Measurements from ENCODE around the gene PARVG. TPM values are rescaled to one million over a fixed set of nuclear protein-coding genes. Genes with fewer than 3 reads are reported as not detected.
"Not testable (repeated sequence)": the region's sequence is repeated elsewhere in the genome, so short reads cannot be mapped to it uniquely, and the experiment has no call there.

Gene PARVG
- total RNA-seq, 1 experiment from 2014 or later = not detected

DNA sequence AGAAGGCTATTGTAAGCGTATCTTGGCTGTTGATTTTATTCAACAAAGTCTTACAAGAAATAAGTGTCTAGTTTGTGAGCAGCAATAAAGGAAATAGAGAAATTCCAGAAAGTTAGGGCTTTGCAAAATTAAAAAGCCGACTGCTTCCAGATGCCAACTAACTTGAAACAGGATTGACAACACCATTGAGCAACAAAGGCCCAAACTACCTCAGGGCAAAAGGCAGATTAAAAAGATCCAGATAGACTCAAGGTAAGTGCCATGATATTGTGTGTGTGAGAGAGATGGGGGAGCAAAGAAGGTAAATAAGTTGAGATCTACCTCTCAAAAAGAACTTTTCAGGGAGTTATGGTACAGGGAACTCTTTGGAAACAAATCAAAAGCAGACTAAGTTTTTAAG, 49.1 kb downstream of the PARVG start:
- Histone ChIP-seq H3K4me3 (no peak overlapping the region), H3K9me3 (peaks cover 3% of the 10 kb centered on the region; the same call in 1 of the 2 replicates), H3K36me3 (no peaks in the 10 kb centered on the region), H3K27me3 (no peaks in the 10 kb centered on the region)
- no peak for DNase-seq

DNA sequence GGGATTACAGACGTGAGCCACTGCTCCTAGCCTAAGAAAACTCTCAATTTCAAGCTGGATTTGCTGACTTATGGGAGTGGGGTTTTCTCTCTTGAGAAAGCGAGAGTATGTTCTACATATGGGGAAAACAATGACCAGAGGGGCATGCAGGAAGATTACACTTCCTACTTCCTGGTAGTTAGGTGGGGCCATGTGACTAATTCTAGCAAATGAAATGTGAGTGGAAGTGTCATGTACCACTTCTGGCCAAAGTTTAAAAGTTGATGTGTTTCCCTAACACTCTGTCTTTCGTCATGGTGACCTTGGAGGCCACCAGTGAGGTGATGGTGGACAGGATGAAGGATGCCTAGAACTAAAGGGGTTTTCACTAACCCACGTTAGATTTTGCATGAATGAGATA, 50.5 kb downstream of the PARVG start:
- DNase-seq = no peak
- H3K36me3 ChIP-seq = no peaks in the 10 kb centered on the region
- no peaks in the 10 kb centered on the region for H3K27me3 ChIP-seq
- peaks cover 3% of the 10 kb centered on the region; the same call in 1 of the 2 replicates for H3K9me3 ChIP-seq
- no peak overlapping the region for H3K4me3 ChIP-seq

DNA sequence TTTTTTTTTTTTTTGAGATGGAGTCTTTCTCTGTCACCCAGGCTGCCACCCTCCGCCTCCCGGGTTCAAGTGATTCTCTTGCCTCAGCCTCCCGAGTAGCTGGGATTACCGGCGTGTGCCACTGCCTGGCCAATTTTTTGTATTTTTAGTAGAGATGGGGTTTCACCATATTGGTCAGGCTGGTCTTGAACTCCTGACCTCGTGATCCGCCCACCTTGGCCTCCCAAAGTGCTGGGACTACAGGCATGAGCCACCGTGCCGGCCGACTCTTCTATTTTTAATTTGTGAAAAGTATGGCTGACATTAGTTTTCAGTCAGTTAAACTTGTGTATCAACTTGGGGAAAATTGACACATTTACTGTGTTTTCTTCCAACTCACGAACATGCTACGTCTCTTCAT, 53.6 kb downstream of the PARVG start:
- not testable (repeated sequence) for H3K27me3 ChIP-seq, DNase-seq, H3K9me3 ChIP-seq, H3K36me3 ChIP-seq, H3K4me3 ChIP-seq

DNA sequence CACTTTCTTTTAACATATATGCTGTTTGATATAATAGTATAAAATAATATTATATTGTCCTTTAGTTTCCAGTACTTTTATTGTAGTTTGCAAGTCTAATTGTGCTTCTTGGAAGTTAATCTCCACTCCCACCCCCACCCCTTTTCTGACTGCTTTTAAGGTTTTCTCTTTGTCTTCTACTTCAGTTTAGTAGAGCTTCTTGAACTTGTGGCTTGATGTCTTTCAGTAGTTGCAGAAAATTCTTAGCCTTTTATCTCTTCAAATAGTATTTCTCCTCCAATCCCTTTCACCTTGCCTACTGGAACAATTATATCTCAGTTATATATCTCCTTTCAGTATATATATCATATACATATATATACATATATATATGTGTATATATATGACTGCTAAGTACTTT, 56.6 kb downstream of the PARVG start:
- DNase-seq = no peak
- H3K9me3 ChIP-seq = peaks cover 8% of the 10 kb centered on the region
- H3K27me3 ChIP-seq = no peaks in the 10 kb centered on the region
- H3K4me3 ChIP-seq = no peak overlapping the region
- H3K36me3 ChIP-seq = peaks cover 2% of the 10 kb centered on the region; the same call in 1 of the 2 replicates

DNA sequence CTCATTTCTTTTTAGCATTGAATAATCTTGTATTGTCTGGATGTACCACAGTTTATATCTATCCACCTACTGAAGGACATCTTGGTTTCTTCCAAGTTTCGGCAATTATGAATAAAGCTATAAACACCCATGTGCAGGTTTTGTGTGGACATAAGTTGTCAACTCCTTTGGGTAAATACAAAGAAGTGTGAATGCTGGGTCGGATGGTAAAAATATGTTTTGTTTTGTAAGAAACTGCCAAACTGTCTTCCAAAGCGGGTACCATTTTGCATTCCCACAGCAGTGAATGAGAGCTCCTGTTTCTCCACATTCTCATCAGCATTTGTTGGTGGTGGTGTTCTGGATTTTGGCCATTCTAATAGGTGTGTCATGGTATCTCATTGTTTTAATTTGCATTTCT, 60.4 kb downstream of the PARVG start:
- not testable (repeated sequence) for H3K4me3 ChIP-seq, DNase-seq, H3K27me3 ChIP-seq, H3K9me3 ChIP-seq
- H3K36me3 ChIP-seq = peaks cover 18% of the 10 kb centered on the region

DNA sequence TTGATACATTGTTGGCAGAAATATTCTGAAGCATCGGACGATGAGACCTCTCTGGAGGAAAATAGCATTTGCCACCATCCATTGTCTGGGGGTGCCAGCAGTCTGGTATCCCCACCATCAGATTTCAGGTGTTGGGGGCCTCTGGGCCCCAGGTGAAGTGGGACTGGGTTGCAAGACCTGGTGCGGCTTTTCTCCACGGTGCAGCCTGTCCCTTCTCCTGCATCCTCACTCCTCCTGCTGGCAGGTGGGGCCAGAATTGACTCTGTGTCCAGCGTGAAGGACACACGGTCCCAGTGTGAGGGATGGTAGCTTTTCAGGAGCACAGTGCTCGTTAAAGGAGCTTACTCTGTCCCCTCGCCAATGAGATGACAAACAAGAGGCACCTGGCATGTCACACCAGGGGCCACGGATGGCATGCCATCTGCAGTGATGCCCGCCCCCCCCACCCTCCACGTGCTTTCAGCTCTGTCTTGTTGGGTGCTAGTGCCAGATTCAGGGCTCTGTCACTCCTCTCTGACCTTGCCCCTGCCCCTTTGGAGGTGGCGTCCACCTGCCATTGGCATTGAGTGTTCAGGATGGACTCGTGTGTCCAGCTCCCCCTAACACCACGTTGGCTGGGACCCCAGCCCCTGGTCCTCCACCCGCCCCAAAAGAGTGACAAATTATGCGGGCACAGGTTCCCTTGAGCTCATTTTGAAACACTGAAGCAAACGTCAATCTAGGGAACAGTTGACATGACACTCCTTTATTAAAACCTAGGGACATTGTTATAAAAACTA, 62.4 kb downstream of the PARVG start:
- Histone ChIP-seq H3K4me3 (no peak overlapping the region), H3K27me3 (no peaks in the 10 kb centered on the region)
- DNase-seq = no peak

DNA sequence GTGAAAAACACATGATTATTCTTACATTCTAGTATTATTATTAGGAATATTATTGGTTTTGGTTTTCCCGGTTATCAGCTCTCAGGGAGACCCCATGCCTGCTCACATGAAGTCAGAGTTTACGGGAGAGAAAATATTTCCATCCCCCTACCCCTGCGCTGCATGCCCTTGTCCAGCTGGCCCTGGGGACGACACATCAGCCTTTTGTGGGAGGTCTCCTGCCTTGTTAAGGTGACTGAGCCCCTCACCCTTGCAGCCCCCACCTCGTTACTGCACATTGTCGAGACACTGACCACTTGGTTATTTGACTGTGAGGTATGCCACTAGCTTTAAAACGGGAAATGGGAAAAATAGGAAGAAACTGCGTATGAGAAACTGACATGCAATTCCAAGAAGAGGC, 63.0 kb downstream of the PARVG start:
- H3K36me3 ChIP-seq = peaks cover 32% of the 10 kb centered on the region
- H3K27me3 ChIP-seq = no peaks in the 10 kb centered on the region
- no peak for DNase-seq
- H3K4me3 ChIP-seq = no peak overlapping the region
- peaks cover 3% of the 10 kb centered on the region; the same call in 1 of the 2 replicates for H3K9me3 ChIP-seq

More for the DNA sequence above, 62.4 kb downstream of the PARVG start:
- Histone ChIP-seq H3K9me3 (peaks cover 3% of the 10 kb centered on the region; the same call in 1 of the 2 replicates), H3K36me3 (peaks cover 25% of the 10 kb centered on the region)

DNA sequence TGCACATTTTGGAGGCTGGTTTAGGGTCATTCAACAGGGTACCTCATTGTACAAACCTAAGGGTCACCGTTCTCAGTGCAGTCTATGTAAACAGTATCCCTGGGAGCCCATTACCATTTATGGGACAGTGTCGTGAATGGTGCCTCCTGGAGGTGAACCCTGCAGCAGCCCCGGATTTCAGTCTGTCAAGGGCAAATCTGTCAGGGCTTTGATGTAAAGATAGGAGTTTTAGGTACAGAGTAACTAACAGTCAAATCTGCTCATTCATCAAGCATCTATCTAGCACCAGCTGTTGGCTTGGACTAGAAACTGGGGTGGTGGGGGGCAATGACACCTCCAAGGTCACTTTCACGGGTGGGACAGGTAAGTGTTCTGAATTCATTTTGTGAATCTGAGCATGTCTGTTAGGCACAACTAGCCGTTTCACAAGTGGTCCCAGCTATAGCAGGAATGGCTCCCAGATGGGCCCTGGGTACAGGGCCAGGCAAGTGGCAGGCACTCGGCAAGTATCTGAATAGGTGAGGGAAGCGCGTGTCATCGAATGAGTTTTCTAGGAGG, 63.6 kb downstream of the PARVG start:
- Histone ChIP-seq H3K27me3 (no peaks in the 10 kb centered on the region), H3K4me3 (no peak overlapping the region), H3K36me3 (peaks cover 36% of the 10 kb centered on the region), H3K9me3 (peaks cover 3% of the 10 kb centered on the region; the same call in 1 of the 2 replicates)
- DNase-seq = no peak

DNA sequence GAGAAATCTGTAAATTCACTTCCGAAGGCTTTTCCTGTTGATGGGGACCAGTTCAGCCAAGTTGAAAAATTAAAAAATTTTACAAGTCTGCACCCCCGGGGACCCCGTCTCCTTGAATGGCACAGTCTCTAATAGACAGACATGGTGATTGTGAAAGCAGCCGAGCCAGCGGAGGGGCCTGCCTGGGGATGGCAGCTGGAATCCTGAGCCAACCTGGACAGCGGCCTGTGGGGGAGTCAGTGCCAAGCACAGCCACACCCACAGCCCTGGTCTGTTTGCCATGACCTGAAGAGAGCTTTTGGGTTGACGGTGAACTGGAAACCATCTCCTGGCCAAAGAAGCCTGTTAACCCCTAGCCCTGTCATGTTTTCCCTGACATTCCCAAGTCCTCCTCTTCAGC, 64.7 kb downstream of the PARVG start:
- Histone ChIP-seq H3K4me3 (no peak overlapping the region), H3K36me3 (peaks cover 47% of the 10 kb centered on the region), H3K27me3 (no peaks in the 10 kb centered on the region), H3K9me3 (peaks cover 6% of the 10 kb centered on the region; the same call in 1 of the 2 replicates)
- no peak for DNase-seq

DNA sequence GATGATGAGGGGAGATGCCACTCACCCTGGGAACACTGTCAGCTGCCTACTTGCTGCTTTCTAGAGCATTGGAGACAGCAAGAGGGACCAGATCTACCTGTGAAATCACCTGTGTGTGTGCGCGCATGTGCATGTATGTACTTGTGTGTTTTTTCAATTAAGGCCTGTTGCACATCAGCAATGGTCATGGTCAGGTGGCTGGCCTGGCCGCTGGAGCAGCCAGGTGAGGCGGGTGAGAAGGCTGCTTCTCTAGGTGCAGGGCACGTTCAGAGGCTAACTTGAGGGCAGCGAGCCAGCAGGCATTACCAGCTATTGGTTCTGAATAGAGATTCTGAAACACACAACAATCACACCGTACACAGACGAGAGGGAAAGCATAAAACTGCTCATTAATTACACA, 65.1 kb downstream of the PARVG start:
- peaks cover 51% of the 10 kb centered on the region for H3K36me3 ChIP-seq
- DNase-seq = no peak
- no peak overlapping the region for H3K4me3 ChIP-seq
- peaks cover 11% of the 10 kb centered on the region; the same call in 1 of the 2 replicates for H3K9me3 ChIP-seq
- H3K27me3 ChIP-seq = no peaks in the 10 kb centered on the region

DNA sequence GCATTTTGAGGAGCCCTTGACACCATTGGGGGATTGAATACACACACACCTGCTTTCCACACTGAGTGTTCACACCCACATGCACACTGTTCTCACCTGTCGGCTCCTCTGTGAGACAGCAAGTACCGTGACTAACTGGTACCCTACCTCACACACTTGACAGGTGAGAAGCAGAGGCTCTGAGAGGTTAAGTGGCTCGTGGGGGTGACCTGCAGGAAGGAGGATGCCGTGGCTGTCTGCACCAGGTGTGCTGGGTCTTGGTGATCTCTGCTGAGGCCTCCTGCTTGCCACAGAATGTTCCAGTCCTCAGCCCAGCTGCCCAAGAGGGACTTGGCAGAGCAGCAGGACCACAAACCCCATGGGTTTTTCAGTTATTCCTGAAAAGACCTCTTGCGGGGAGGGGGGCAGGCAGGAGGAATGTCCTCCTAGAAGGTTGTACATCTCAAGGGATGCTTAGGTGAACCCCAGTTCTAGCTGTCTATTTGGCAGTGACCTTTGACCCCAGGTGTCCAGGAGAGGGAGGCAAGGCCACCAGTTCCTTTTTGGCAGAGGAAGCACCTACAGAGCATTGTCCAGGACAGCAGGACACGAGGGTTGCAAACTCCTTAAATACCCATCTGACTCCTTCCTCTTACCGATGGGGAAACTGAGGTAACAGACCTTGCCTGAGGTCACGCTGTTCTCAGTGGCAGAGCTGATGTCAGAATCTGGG, 66.0 kb downstream of the PARVG start:
- no peaks in the 10 kb centered on the region for H3K27me3 ChIP-seq
- peaks cover 11% of the 10 kb centered on the region; the same call in 1 of the 2 replicates for H3K9me3 ChIP-seq
- no peak overlapping the region for H3K4me3 ChIP-seq
- H3K36me3 ChIP-seq = peaks cover 57% of the 10 kb centered on the region
- no peak for DNase-seq

DNA sequence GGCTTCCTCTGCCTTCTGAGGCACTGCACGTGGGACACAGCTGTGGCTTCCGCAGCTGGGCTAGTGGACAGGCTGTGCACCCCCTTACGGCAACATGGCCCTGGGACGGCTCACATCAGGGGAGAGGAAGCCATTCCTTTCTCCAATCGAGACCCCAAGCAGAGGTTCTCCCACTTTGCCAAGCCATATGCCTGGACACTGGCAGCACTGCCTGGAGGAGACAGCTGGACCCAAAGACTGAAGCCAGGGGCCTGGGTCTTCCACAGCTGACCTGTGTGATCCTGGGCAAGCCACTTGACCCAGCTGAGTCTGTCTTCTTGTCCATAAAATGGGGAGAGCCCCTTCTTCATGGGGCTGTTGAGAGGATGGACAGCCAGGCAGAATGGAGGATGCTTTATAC, 66.6 kb downstream of the PARVG start:
- no peak overlapping the region for H3K4me3 ChIP-seq
- H3K9me3 ChIP-seq = peaks cover 11% of the 10 kb centered on the region; the same call in 1 of the 2 replicates
- H3K36me3 ChIP-seq = peaks cover 62% of the 10 kb centered on the region
- no peaks in the 10 kb centered on the region for H3K27me3 ChIP-seq
- DNase-seq = no peak

DNA sequence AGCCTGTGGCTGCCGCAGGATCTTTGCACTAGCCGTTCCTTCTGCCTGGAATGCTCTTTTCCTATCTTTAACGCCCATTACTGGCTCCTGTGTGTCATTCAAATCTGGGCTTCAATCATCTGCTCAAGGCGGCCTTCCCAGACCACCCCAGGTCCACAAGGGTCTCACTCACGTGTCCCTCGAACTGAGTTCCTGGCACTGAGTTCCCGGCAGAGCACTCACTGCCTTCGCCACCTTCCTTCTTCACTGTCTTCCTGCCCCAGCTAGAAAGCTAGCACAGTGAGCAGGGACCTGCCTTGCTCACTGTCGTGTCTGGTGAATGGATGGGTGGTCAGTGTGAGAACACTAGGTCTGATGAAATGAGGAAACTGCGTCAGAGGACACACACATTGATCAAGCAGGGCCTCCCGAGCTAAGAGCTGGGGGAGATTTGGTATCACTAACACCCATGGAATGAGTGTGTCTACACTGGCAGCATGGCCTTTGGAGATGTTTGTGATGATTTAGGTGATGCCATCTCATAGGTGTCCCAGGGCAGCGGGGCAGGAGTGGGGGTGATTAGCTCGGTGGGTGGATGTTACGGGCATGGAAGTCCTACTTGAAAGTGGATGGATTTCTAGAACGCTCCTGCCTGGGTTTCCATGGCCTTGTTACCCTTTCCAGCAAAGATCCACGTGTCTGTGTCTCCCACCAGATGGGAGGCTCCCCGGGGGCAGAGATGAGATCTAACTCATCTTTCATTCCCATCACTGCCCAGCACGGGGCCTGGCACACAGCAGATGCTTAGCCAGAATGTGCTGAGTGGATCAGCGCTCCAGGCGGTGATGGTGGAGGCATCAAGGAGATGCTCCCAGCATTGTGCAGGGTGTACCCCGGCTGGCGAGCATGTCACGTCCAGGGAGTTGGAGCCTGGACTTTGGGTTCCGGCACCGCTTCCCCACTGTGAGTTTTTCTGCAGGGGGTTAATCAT, 67.5 kb downstream of the PARVG start:
- peaks cover 11% of the 10 kb centered on the region; the same call in 1 of the 2 replicates for H3K9me3 ChIP-seq
- peaks cover 62% of the 10 kb centered on the region for H3K36me3 ChIP-seq
- H3K4me3 ChIP-seq = no peak overlapping the region
- no peak for DNase-seq
- H3K27me3 ChIP-seq = no peaks in the 10 kb centered on the region

DNA sequence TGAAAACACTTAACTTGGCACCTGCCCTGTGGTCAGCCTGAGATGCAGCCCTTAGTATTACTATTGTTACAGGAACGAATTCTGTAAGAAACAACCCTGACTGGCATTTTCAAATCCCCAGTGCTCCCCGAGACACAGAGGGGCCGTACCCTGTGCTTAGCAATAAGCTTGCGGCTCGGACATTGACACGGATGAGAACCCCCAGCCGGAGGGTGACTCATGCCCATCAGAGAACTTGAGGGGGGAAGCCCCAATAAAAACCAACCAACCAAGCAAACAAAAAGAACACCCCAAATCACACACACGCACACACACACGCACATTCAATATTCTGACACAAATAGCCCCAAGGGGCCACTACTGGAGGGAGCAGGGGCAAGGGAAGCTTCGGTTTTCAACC, 68.2 kb downstream of the PARVG start:
- Histone ChIP-seq H3K27me3 (no peaks in the 10 kb centered on the region), H3K9me3 (peaks cover 11% of the 10 kb centered on the region; the same call in 1 of the 2 replicates), H3K4me3 (no peak overlapping the region), H3K36me3 (peaks cover 59% of the 10 kb centered on the region)
- DNase-seq = no peak

DNA sequence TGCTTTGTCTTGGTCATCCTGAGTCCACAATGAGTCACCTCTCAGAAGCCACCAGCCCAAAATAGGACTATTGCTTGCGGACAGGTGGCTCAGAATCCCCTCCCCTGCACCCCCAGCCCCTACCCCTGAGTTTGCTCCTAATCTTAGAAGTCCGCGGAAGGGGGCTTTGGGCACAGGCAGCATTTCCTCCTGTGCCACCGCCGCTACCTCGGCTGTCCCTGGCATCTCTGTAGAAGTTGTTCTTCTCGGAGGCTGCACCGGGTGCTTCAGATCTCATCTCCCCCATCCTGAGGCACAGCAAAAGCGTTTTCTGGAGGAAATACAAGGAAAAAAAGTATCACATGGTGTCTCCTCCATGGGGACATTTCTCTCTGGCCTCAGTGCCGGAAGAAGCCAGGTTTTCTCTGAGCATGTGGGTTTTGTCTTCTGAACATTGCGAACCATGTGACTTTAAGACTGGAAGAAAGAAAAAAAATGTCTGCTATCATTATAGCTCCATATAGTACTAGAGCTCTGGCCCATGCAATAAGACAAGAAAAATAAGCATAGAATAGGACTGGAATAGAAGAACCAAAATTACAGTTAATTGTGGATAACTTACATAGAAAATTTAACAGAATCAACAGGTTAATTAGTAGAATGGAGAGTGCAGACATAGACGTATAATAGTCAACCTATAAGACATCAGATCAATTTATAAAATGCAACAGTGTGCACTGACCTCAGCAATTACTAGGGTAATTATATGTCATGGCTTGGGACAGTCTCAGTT, 68.8 kb downstream of the PARVG start:
- peaks cover 11% of the 10 kb centered on the region; the same call in 1 of the 2 replicates for H3K9me3 ChIP-seq
- peaks cover 59% of the 10 kb centered on the region for H3K36me3 ChIP-seq

DNA sequence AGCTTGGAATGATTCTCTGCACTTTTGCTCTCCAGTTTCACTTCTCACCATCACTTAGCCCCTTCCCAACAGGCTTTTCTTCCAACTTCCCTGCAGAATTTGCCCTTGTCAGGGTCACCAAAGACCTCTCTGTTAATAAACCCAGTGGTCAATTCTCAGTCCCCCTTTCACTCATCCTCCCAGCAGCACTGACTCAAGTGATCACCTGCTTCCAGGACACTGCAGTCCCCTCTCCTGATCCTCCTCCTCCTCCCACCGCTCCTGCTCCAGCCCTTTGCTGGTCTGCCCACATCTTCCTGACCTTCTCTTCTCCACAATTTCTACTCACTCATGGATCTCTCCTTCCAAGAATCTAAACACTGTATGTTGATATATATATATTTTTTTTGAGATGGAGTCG, 74.1 kb downstream of the PARVG start:
- DNase-seq = no peak
- no peaks in the 10 kb centered on the region for H3K27me3 ChIP-seq
- peaks cover 29% of the 10 kb centered on the region for H3K36me3 ChIP-seq
- H3K4me3 ChIP-seq = no peak overlapping the region
- H3K9me3 ChIP-seq = peaks cover 8% of the 10 kb centered on the region; the same call in 1 of the 2 replicates

More for the DNA sequence above, 68.8 kb downstream of the PARVG start:
- no peak overlapping the region for H3K4me3 ChIP-seq
- no peak for DNase-seq
- no peaks in the 10 kb centered on the region for H3K27me3 ChIP-seq

Measured in MG63 (cell line).